PC-3 (cell line): ENCODE results near the gene STX4.

Experiments
- EZH2 ChIP-seq: fragments of 300-600 bp; sonication (generic); IDR thresholded peaks from one replicate; pipeline ENCODE4 v1.6.1; 2017; ENCODE audit warnings: antibody characterized with exemption, mild to moderate bottlenecking, low read length; ENCODE audit not compliant: unreplicated experiment
- EZH2phosphoT487 ChIP-seq: fragments of 300-600 bp; sonication (generic); IDR thresholded peaks from 2 replicates; pipeline ENCODE4 v1.6.1; 2018; ENCODE audit warnings: mild to moderate bottlenecking, antibody characterized with exemption, low read length, borderline replicate concordance
- TF ChIP-seq, protein P1 (sequence below): fragments of 300-600 bp; sonication (generic); conservative IDR thresholded peaks from 2 replicates; pipeline ENCODE4 v1.5.1; 2017; ENCODE audit warnings: antibody characterized with exemption, low read depth, mild to moderate bottlenecking, low read length

- TF ChIP-seq, protein P1, sequence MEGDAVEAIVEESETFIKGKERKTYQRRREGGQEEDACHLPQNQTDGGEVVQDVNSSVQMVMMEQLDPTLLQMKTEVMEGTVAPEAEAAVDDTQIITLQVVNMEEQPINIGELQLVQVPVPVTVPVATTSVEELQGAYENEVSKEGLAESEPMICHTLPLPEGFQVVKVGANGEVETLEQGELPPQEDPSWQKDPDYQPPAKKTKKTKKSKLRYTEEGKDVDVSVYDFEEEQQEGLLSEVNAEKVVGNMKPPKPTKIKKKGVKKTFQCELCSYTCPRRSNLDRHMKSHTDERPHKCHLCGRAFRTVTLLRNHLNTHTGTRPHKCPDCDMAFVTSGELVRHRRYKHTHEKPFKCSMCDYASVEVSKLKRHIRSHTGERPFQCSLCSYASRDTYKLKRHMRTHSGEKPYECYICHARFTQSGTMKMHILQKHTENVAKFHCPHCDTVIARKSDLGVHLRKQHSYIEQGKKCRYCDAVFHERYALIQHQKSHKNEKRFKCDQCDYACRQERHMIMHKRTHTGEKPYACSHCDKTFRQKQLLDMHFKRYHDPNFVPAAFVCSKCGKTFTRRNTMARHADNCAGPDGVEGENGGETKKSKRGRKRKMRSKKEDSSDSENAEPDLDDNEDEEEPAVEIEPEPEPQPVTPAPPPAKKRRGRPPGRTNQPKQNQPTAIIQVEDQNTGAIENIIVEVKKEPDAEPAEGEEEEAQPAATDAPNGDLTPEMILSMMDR: no peak
- TF ChIP-seq EZH2 (no peak), EZH2phosphoT487 (no peak)
These were observed 43.7 kb downstream of the STX4 start for GRCh38 chr16:31077024-31077423.
